ENCODE results near the gene PDIA2.

- TF ChIP-seq, protein P1, sequence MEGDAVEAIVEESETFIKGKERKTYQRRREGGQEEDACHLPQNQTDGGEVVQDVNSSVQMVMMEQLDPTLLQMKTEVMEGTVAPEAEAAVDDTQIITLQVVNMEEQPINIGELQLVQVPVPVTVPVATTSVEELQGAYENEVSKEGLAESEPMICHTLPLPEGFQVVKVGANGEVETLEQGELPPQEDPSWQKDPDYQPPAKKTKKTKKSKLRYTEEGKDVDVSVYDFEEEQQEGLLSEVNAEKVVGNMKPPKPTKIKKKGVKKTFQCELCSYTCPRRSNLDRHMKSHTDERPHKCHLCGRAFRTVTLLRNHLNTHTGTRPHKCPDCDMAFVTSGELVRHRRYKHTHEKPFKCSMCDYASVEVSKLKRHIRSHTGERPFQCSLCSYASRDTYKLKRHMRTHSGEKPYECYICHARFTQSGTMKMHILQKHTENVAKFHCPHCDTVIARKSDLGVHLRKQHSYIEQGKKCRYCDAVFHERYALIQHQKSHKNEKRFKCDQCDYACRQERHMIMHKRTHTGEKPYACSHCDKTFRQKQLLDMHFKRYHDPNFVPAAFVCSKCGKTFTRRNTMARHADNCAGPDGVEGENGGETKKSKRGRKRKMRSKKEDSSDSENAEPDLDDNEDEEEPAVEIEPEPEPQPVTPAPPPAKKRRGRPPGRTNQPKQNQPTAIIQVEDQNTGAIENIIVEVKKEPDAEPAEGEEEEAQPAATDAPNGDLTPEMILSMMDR (IDR thresholded peaks at IDR 0.05) = no peak
- no peak for TF ChIP-seq POLR2A (IDR thresholded peaks at IDR 0.05)
Measured at GRCh38 chr16:252366-253337, 30.3 kb upstream of the PDIA2 start.

Data from heart left ventricle (tissue), 13 donors.